Right renal pelvis (tissue), 4 donors: ENCODE measurements around the gene NKAIN4. TPM values are rescaled to one million over a fixed set of nuclear protein-coding genes. Genes with fewer than 3 reads are reported as not detected.

Source experiments
- DNase-seq, 4 donors: peaks; one replicate each; pipeline ENCODE4 v3.0.0-alpha.2; 2013; ENCODE audit warnings: low read depth in 4 of 4, low spot score in 3 of 4, missing footprints in 1 of 4
- polyA plus RNA-seq, 4 donors: library from polyadenylated mRNA; unstranded; fragments of 120-200 nt; gene quantifications; one replicate each; pipeline ENCODE4 v1.2.1, GENCODE V29; 2013; ENCODE audit not compliant: insufficient read length in 4 of 4

Gene NKAIN4
- polyA plus RNA-seq, 4 donors: 26.0 to 41.5 (median 29.8) TPM

DNA sequence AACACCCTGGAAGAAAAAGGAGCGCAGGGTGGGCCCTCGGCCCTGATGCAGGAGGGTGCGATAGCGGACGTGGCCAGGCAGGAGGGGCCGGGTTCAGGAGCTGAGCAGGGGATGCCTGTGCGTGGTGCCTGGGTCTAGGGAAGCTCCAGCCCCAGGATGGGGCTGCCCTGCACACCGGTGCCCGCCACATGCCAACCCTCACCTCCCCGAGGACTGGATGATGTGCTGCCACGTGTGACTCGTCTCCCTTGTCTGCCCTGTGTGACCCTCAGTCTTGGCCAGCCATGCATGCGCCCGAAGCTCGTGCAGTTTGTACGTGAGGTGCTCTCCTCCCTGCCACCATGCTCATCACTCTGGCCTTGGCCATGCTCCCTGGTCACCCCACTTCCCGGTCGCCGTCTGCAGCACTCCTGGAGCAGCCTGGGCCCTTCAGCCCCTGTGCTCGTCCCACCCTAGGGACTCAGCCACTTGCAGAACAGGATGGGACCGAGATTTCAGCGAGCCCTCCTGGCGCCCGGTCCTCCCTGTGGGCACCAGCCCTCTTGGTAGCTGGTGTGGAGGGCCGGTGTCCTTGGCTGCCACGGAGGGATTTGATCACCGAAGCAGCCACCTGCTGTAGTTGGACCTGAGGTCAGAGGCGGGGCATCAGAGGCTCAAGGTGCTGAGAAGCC, 34.5 kb upstream of the NKAIN4 start:
- DNase-seq: no peak

DNA sequence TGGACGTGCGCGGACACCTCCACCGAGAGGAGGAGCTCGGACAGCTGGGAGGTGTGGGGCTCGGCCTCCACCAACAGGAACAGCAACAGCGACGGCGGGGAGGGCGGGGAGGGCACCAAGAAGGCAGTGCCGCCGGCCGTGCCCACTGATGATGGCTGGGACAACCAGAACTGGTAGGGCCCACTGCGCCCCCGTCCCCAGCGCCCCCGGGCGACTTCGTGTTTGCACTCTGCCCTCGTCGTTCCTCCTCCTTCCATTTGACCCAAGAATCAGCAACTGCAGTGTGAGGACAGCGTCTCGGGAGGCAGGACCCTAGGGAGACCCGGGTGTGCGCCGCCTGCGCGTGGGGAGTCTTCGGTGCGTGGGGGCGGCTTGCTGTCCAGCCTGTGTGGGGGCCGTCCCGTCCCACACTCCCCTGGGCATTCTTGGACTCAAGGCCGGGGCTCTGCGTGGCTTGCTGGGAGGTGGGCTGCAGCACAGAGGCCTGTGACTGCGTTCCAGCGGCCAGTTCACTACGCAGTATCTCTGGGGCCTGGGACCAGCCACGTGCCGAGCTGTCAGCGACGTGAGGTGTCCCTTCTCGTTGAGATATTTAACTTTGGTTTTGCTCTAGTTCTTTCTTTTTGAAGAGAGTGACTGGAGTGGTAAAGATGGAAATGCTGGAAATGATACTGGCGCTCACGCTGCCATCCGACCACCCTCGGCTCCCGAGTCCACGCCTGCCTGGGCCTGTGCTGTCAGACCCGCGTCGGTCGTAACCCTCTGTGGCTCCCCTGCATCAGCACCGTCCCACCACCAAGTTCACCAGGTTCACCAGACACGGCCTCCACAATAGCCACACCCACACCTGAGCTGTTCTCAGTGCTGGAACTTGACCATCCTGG, 33.7 kb upstream of the NKAIN4 start:
- DNase-seq: no peak

DNA sequence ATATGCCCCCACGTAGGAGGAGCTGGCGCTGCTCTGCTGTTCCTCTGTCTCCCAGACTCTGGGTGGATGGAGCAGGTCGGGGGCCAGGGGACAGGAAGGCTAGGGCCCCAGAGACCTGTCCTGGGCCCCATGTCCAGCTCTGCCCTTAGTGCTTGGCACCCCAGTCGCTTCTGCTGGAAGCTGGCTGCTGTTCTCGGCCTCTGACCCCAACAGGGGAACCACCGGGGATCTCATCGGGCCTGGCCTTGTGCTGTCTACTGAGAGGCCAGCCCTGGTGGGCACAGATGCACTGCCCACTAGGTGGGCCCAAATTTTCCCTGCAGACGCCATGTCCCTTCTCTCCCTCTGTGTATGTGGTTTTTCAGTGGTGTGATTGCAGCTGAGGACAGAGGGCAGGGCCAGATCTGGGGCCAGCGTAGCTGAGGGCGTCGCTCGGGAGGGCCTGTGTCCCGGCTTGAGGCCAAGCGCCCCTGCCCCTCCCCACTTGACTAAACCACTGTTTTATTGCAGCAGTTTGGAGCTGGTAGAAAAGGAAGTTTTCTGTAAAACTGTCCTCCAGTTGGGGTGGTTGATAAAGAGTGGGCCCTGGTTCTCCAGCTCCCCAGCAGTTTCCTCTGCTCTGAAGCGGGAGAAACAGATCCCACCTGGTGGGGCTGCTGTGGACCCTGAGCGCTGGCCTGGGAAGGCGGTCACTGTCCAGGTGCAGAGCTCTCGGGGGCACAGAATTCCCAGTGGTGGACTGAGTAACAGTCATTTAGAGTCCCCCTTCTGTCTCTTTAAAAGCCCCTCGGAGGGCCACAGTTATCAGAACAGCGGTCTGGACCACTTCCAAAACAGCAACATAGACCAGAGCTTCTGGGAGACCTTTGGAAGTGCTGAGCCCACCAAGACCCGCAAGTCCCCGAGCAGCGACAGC, 32.8 kb upstream of the NKAIN4 start:
- no peak for DNase-seq

- DNase-seq: no peak
Observed at GRCh38 chr20:63285636-63286615, 31.7 kb upstream of the NKAIN4 start.

- no peak for DNase-seq
Observed at GRCh38 chr20:63284981-63285524, 30.8 kb upstream of the NKAIN4 start.

- DNase-seq: no peak
Observed at GRCh38 chr20:63284544-63284949, 30.3 kb upstream of the NKAIN4 start.

- no peak for DNase-seq
Observed at GRCh38 chr20:63284083-63284440, 29.8 kb upstream of the NKAIN4 start.

DNA sequence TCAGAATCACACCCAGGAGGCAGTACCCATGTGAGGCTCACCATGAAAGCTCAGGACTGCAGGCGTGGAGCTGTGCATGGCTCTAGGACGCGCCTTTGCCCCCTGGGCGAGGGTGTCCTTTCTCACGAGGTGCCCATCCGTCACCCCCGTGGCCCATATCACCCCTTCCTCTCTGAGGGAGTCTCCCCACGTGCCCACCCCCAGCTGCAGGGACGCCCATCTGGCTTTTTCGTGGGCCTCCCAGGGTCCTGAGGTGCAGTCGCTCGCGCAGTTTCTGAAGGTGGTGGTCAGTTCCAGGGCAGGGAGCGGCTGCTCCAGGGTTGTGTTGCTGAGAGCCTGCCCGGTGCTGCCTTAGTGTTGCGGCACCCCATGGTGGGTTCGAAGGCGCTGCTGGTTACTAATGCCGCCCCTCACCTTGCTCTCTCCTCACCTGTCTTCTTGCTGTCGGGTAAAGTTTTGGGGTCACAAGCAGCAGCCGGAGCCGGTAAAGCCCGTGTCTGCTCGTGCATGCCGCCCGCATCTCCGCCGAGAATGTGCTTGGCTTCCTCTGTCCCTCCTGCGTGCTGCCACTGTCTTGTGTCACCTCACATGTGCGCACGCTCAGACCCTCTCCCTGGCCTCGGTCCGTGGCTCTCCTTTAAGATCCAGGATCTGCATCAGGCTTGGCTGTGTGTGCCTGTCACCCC, 29.3 kb upstream of the NKAIN4 start:
- no peak for DNase-seq

GRCh38 chr20:63282946-63283345, 28.7 kb upstream of the NKAIN4 start:
- DNase-seq: no peak

- no peak for DNase-seq
Observed at GRCh38 chr20:63281742-63282665, 27.7 kb upstream of the NKAIN4 start.

GRCh38 chr20:63280929-63281545, 26.8 kb upstream of the NKAIN4 start:
- no peak for DNase-seq

- DNase-seq: no peak
Observed at GRCh38 chr20:63280371-63280770, 26.1 kb upstream of the NKAIN4 start.

DNA sequence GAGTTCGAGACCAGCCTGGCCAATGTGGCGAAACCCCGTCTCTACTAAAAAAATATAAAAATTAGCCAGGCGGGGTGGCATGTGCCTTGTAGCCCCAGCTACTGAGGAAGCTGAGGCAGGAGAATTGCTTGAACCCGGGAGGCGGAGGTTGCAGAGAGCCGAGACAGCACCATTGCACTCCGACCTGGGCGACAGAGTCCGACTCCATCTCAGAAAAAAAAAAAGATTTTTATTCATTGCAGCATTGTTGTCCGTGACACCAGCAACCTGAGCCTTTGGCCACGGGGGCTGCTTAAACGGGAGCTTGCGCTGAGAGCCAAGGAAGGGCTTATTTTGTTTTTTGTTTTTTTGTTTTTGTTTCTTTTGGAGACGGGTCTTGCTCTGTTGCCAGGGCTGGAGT, 25.7 kb upstream of the NKAIN4 start:
- DNase-seq: no peak

- DNase-seq: no peak
Observed at GRCh38 chr20:63278661-63279060, 24.4 kb upstream of the NKAIN4 start.

- DNase-seq: no peak
Observed at GRCh38 chr20:63277466-63278272, 23.4 kb upstream of the NKAIN4 start.

DNA sequence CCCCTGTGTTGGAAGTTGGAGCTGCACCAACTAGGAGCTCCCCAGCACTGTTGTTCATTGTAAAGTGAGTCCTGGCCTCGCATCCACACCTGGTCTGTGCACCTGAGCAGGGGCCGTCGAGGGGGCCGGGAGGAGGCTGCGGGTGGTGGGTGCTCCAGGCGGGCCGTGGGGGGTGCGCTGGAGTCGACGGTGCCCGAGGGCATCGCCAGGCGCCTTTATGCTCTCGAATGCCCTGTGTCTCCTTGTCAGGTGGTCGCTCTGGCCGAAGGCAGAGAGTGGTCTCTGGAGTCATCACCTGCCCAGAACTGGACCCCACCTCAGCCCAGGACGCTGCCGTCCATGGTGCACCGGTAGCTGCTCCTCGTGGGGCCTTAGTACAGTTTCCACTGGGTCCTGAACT, 22.7 kb upstream of the NKAIN4 start:
- no peak for DNase-seq

- no peak for DNase-seq
Observed at GRCh38 chr20:63275825-63276224, 21.6 kb upstream of the NKAIN4 start.
